CD4-positive, alpha-beta T cell treated with Interleukin-1 beta for 1 hour (primary cell): ENCODE measurements around the gene MTTP.
"Not testable (repeated sequence)": the region's sequence is repeated elsewhere in the genome, so short reads cannot be mapped to it uniquely, and the experiment has no call there.

ENCODE experiments used
- DNase-seq, 2 donors: peaks; one replicate each; pipeline ENCODE4 v3.0.0-alpha.2; 2020 to 2022

MTTP gene

GRCh38 chr4:99574530-99575324, at the start of gene MTTP:
Gene MTTP, plus strand, starts transcription at chr4:99574824. Its CDS starts 86 bp downstream, at chr4:99574910.
- no peak for DNase-seq

- no peak for DNase-seq
Observed at GRCh38 chr4:99529228-99529627, 45.4 kb upstream of the MTTP start.

- no peak for DNase-seq
Observed at GRCh38 chr4:99529956-99530355, 44.7 kb upstream of the MTTP start.

DNA sequence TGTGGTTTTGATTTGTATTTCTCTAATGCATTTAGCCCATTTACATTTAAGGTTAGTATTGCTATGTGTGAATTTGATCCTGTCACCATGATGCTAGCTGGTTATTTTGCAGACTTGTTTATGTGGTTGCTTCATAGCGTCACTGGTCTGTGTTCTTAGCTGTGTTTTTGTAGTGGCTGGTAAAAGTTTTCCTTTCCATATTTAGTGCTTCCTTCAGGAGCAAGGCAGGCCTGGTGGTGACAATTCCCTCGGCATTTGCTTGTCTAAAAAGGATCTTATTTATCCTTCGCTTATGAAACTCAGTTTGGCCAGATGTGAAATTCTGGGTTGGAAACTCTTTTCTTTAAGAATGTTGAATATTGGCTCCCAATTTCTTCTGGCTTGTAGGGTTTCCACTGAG, 39.9 kb upstream of the MTTP start:
- DNase-seq = not testable (repeated sequence)

DNA sequence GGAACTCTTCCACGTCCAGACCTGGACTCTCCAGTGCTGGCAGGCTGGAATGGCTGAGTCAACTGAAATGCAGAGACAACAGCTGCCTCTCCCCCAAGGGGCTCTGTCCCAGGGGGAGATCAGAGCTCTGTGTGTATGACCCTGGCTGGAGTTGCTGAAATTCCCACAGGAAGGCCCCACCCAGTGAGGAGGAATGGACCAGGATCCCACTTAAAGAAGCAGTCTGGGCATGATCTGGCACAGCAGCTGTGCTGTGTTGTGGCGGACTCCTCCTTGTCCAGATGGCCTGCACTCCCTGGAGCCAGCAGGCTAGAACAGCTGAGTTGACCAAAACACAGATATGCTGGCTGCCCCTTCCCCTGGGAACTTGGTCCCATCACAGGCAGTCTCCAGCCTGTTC, 38.4 kb upstream of the MTTP start:
- no peak for DNase-seq

GRCh38 chr4:99536848-99537247, 37.8 kb upstream of the MTTP start:
- DNase-seq = no peak

- DNase-seq = no peak
Observed at GRCh38 chr4:99537674-99538073, 37.0 kb upstream of the MTTP start.

DNA sequence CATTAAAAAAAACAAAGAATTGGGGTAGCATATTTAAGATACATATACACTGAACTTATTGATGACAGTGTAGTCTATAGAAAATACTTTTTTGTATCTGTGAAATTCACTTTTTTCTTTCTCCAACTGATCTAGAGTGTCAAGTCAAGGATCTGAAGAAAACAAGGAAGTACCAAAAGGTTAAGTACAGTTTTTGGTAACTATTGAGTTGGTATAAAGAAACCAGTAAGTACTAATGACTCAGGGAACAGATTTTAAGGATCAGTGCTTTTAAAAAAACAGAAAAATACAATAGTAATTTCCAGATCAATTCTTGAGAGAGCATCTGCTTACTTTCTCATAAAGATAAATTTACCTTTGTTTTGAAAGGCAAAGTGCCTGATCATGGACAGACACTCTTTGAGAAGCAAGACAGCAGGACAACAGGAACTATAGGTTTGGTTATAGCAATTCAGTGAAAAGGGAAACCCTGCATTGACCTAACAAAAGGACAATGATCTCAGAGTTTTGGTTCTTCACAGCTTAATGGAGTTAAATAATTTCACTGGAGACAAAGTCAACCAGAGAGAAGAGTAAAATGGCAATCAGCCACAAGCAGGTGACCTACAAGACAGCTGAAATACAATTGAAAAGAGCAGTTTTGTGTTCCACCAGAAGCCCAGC, 34.2 kb upstream of the MTTP start:
- DNase-seq = no peak

DNA sequence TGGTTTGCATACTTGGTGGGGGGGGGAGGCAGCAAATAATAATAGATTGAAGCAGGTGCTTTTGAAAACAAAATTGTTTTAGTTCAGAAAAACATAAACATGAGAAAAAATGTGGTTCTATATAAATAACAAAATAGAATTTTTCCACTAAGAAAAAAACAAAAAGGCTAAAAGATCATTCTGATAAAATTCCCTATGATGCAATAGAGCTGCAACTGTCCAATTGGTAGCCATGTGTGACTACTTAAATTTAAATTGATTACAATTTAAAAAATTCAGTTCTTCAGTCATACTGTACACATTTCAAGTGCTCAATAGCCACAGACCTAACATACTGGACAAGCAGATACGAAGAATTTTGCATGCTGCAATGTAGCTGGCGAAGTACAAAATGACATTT, 21.8 kb upstream of the MTTP start:
- DNase-seq = no peak

DNA sequence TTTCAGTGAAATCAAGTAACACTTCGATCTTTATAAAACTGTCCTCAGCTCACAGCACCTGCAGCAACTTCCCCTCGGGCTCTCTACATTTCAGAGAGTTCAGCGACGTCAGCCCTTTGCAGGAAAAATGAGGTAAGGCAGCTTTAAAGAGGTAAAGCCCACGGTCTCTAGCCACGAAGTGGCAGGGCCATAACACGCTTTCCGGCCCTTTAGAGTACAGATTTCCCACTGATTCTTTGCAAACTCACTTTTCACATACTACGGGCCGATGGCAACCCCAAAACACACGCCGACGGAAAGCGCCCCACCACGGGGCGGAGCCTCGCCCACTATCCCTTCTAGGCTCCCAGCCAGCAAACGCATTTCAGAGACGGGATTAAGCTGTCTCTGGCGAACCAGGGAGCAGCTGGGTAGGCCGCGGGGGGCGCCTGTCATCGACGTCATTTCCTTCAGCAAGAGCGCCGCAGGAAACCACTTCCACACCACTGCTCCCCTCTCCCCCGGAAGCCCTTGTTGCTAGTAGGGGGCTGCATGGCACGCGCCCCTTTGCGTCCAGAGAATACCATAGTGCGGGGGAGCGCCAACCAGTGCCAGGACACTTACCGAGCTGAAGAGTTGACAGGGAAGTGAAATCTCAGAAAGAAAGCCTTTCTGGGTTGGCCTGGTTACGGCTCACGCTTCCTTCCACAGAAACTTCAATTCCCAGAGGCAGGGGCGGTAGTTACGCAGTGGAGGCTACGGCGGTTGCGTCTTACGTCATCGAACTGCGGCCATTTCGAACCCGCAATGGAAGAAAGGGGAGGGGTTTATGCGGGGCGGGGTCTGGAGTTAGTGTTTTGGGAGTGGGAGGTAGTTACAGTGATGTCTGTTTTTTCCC, 11.1 kb upstream of the MTTP start, which contains the start of gene TRMT10A:
TRMT10A (minus strand) TSS at position 730 of the 877 bp plus-strand sequence. CDS start 4,701 bp downstream, outside the sequence.
- peak; percentile 94 to 95 for DNase-seq

DNA sequence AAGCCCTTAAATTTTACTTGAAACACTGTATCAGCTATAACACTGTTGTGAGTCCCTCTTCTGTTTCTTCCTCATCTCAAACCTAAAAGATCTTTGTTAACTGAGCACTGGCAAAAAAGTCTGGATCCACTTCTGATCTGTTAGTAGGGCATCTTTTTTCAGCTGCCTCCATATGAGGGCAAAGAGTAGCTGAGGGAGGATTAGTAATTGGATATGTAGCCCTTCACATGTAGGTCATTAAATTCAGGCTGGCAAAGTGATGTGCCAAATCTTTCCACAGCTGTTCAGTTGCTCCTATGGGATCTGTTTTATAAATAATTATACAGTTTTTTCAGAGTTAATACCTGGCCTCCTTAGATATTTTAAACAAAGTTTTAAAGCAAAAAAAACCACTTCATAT, 9.7 kb upstream of the MTTP start:
- DNase-seq = no peak

GRCh38 chr4:99571883-99572282, 2.7 kb upstream of the MTTP start:
- no peak for DNase-seq

DNA sequence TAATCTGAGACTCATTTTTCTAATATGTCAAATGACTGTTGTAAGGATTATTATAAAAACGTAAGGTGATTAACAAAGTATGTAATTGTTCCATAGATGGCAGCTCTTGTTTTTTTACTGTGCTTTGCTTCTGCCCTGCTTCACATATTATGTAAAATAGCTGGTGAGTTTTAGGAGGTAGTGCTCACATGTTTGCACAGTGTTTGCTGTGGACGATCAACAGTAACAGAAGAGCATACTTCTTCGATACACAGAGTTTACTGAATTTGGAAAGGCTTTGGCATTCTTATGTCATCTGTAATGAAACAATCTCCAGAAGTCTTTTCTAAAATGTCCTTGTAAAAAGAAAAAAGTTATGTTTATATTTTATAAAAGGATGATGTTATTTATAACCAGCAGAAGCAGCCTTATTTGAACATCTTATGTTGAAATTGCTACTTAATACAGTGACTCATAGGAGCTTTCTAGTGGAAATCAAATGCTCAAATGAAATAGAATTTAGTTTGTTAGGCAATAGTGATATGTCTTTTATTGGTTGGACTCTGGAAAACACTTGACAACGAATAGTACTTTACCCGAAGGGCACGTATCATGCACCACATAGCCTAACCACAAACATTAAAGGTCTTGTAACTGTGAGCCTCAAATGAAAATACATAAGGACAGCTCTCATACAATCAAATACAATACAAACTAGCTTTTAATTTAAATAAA, 1.9 kb upstream of the MTTP start:
- DNase-seq = no peak

DNA sequence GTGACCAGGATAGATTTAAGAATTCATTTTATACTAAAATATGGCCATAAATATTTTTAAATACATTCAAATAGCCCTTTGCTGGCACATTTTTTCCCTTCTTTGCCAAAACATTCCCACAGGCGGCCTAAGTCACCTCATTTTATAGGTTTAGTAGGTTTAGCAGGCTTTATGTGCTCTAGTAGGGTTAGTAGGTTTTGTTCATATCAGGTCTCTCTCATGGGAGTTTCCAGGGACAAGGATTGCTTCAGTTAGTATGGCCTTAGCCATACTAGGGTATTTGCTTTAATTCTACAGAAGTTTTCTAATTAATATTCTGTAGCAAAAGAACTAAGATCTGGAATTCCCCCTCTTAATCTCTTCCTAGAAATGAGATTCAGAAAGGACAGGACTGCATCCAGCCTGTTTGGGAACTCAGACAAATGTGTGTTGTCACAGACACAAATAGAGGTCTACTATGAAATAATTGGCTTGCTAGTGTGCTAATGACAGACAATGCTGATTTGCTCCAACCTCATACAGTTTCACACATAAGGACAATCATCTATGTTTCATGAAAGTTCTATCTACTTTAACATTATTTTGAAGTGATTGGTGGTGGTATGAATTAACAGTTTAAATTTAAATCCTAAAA, 772 bp upstream of the MTTP start:
- DNase-seq = no peak

GRCh38 chr4:99578714-99579113, 4.1 kb downstream of the MTTP start:
- no peak for DNase-seq

- DNase-seq = no peak
Observed at GRCh38 chr4:99585516-99585915, 10.9 kb downstream of the MTTP start.

- no peak for DNase-seq
Observed at GRCh38 chr4:99586322-99586721, 11.7 kb downstream of the MTTP start.

GRCh38 chr4:99586797-99587196, 12.2 kb downstream of the MTTP start:
- no peak for DNase-seq

DNA sequence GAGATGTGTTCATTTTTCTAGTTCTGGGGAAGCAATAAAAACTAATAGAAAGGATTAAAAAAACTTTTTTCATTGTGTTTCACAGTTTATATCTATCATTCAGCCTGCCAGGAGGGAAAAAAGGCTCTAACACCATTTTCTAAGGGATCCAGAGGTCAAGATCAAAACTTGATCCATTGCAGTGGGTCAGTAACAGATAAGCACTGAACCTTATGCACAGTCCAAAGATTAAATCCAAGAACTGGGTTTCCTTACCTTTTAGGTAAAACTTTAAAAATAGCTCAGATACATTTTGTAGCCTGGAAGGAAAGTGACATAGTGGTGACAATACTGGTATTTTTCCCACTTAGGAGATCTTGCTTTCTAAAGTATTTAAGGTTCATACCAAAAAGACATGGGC, 12.7 kb downstream of the MTTP start:
- DNase-seq = no peak

- DNase-seq = no peak
Observed at GRCh38 chr4:99587803-99588202, 13.2 kb downstream of the MTTP start.

DNA sequence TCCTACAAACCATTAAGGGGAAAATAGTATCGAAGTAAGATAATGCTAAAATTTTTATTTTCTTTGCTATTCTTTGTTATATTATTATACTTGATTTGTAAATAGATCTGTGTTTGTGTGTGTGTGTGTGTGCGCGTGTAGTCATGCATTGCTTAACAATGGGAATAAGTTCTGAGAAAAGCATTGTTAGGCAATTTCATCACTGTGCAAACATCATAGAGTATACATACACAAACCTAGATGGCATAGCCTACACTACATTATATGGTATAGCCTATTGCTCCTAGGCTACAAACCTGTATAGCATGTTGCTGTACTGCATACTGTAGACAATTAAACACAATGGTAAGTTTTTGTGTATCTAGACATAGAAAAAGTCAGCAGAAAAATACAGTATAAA, 17.1 kb downstream of the MTTP start:
- no peak for DNase-seq
